Measurements from ENCODE around the gene KCNMB4. TPM values are rescaled to one million over a fixed set of nuclear protein-coding genes. Genes with fewer than 3 reads are reported as not detected.
A peak's percentile ranks its signal among the peaks of the same experiment; 100 is the strongest.

Gene KCNMB4
- total RNA-seq, 4 donors from 2014 or later: 4.0 to 7.2 (median 5.8) TPM

DNA sequence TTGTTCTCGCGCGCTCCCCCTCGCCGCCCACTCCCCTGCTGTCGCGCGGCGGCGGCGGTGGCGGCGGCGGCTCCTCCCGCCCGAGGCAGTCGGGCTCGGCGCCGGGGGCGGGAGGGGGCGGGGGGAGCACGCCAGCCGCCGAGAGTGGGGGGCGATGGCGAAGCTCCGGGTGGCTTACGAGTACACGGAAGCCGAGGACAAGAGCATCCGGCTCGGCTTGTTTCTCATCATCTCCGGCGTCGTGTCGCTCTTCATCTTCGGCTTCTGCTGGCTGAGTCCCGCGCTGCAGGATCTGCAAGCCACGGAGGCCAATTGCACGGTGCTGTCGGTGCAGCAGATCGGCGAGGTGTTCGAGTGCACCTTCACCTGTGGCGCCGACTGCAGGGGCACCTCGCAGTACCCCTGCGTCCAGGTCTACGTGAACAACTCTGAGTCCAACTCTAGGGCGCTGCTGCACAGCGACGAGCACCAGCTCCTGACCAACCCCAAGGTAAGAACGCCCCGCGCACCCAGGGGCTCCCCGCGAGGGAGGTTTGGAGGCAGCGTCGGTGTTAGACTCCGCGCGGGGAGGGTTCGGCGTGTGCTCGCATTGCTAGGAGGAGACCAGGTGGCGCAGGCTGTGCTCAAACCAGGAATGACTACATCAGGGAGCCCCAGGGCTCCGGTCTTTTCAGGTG is 629 bp downstream of the KCNMB4 start:
- ATAC-seq: peak; percentile 37
- no CpG with 5 or more reads among the region's 69 CpGs for WGBS, 2 donors (ENCODE audit: low coverage in 1 of 2)
- peaks cover 53% of the 10 kb centered on the region for H3K27me3 ChIP-seq
- no peaks in the 10 kb centered on the region for H3K36me3 ChIP-seq
- no peaks in the 10 kb centered on the region for H3K9me3 ChIP-seq
- peaks cover 0 to 23% (median 8%) of the 10 kb centered on the region in 3 donors for H3K4me1 ChIP-seq
- peak overlapping the region in 3 of 4 donors; percentile 55 to 71 (median 59) for H3K27ac ChIP-seq
- TF ChIP-seq POLR2A (IDR thresholded peaks at IDR 0.05) (no peak), EP300 (IDR thresholded peaks at IDR 0.05) (no peak)
- peak overlapping the region; percentile 47 to 80 for H3K4me3 ChIP-seq

DNA sequence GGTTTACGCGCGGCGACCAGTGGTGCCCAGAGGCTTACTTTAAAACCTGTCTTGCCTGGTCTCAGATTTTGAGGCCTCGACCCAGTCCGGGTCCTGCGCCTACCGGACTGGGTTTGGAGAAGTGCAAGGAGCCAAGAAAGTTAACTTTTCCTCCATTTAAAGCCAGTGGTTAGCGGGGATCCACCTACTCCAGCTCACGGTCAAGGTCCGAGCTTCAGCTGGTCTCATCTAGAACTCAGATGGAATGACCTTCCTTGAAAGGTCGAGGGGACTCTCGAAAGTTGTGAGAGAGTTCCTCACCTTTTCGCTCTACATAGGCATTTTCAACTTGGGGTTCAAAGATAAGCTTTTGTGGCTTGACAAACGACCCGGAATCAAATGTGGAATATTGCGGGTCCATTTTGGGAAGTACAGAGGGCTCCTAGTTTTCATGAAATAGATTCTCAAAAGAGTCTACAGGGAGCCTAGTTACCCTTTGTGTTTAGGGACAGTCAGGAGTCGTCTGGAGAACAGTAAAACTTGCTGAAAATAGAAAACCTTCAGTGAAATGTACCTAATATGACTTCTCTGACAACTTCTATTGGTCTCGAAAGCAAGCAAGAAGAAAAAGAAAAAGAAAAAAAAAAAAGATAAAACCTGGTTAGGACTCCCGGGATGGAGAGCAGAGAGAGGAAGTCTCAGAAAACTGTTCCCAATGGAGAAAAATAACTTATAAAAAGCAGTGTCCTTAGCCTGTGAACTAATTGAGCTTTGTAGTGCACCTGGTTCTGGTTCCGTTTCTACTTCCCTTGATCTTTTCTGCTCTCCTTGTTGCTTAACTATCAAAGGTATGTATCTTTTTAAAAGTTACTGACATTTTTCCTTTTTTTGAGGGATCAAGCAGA is 1.4 kb downstream of the KCNMB4 start:
- Histone ChIP-seq H3K4me3 (peak overlapping the region; percentile 47 to 80), H3K9me3 (no peaks in the 10 kb centered on the region), H3K27me3 (peaks cover 53% of the 10 kb centered on the region), H3K27ac (peak overlapping the region in 3 of 4 donors; percentile 28 to 71 (median 55)), H3K4me1 (peaks cover 0 to 23% (median 8%) of the 10 kb centered on the region in 3 donors), H3K36me3 (no peaks in the 10 kb centered on the region)
- no peak for ATAC-seq
- TF ChIP-seq POLR2A (IDR thresholded peaks at IDR 0.05) (no peak), EP300 (IDR thresholded peaks at IDR 0.05) (no peak), POLR2AphosphoS5 (IDR thresholded peaks at IDR 0.05) (no peak)
- TF ChIP-seq, protein P1, sequence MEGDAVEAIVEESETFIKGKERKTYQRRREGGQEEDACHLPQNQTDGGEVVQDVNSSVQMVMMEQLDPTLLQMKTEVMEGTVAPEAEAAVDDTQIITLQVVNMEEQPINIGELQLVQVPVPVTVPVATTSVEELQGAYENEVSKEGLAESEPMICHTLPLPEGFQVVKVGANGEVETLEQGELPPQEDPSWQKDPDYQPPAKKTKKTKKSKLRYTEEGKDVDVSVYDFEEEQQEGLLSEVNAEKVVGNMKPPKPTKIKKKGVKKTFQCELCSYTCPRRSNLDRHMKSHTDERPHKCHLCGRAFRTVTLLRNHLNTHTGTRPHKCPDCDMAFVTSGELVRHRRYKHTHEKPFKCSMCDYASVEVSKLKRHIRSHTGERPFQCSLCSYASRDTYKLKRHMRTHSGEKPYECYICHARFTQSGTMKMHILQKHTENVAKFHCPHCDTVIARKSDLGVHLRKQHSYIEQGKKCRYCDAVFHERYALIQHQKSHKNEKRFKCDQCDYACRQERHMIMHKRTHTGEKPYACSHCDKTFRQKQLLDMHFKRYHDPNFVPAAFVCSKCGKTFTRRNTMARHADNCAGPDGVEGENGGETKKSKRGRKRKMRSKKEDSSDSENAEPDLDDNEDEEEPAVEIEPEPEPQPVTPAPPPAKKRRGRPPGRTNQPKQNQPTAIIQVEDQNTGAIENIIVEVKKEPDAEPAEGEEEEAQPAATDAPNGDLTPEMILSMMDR (IDR thresholded peaks at IDR 0.05): no peak
- 18 to 53% methylated on average over 2 to 10 of the region's 21 CpGs for WGBS, 2 donors (ENCODE audit: low coverage in 1 of 2)

DNA sequence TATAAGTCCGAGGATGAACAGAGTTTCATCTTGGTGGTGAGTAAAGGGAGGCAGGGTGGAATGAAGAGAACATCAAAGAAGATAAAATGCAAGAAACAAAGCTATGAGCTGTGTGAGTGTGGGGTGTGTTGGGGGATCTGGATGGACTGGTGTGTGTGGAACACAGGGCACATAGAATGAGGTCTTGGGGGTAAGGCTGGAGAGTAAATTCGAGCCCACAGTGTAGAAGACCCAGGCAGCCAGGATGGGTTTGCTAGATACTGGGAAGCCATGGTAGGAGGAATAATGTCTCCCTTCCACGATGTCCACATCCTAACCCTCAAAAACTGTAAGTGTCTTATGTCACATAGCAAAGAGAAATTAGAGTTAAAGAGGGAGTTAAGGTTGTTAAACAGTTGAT is 6.8 kb downstream of the KCNMB4 start:
- TF ChIP-seq POLR2AphosphoS5 (IDR thresholded peaks at IDR 0.05): no peak
- TF ChIP-seq, protein P1 (IDR thresholded peaks at IDR 0.05): no peak
- Histone ChIP-seq H3K27me3 (peaks cover 7% of the 10 kb centered on the region), H3K4me1 (no peaks in the 10 kb centered on the region), H3K27ac (no peak overlapping the region), H3K9me3 (peaks cover 0 to 1% (median 0%) of the 10 kb centered on the region in 3 donors), H3K4me3 (no peak overlapping the region), H3K36me3 (no peaks in the 10 kb centered on the region)
- 88 to 94% methylated on average over 2 to 3 of the region's 3 CpGs for WGBS, 2 donors (ENCODE audit: low coverage in 1 of 2)
- no peak for ATAC-seq

DNA sequence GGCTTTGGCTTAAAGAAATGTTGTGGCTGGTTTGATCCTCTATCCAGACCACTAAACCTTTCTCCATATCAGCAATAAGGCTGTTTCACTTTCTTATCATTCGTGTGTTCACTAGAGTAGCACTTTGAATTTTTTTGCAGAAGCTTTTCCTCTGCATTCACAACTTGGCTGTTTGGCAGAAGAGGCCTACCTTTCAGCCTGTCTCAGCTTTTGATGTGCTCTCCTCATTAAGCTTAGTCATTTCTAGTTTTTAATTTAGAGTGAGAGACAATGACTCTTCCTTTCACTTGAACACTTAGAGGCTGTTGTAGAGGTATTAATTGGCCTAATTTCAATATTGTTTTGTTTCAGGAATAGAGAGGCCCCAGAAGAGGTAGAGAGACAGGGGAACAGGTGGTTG is 13.8 kb downstream of the KCNMB4 start:
- Histone ChIP-seq H3K9me3 (peaks cover 0 to 17% (median 0%) of the 10 kb centered on the region in 3 donors), H3K27ac (no peak overlapping the region), H3K36me3 (no peaks in the 10 kb centered on the region), H3K27me3 (peaks cover 4% of the 10 kb centered on the region), H3K4me3 (no peak overlapping the region), H3K4me1 (no peaks in the 10 kb centered on the region)
- no peak for TF ChIP-seq POLR2AphosphoS5 (IDR thresholded peaks at IDR 0.05)
- TF ChIP-seq, protein P1 (IDR thresholded peaks at IDR 0.05): no peak
- no peak for TF ChIP-seq POLR2A (IDR thresholded peaks at IDR 0.05)
- TF ChIP-seq EP300 (IDR thresholded peaks at IDR 0.05): no peak
- ATAC-seq: no peak
- 82% methylated on average over 1 of the region's 1 CpG; no CpG with 5 or more reads in 1 of the 2 donors for WGBS, 2 donors (ENCODE audit: low coverage in 1 of 2)

DNA sequence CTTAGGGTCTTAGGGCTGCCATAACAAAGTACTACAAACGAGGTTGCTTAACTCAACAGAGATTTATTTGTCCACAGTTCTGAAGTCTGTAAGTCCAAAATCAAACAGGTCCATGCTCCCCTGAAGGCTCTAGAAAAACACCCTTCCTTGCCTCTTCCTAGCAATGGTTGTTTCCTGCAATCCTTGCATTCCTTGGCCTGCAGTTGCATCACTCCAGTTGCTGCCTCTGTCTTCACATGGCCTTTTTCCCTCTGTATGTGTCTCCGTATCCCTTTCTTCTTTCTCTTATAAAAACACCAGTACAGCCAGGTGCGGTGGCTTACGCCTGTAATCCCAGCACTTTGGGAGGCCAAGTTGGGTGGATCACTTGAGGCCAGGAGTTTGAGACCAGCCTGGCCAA is 17.4 kb downstream of the KCNMB4 start:
- peaks cover 3% of the 10 kb centered on the region for H3K27me3 ChIP-seq
- 87 to 94% methylated on average over 2 to 3 of the region's 4 CpGs for WGBS, 2 donors (ENCODE audit: low coverage in 1 of 2)
- no peak for TF ChIP-seq POLR2AphosphoS5 (IDR thresholded peaks at IDR 0.05)
- no peaks in the 10 kb centered on the region for H3K36me3 ChIP-seq
- H3K27ac ChIP-seq: no peak overlapping the region
- ATAC-seq: no peak
- no peaks in the 10 kb centered on the region for H3K4me1 ChIP-seq
- H3K4me3 ChIP-seq: no peak overlapping the region
- H3K9me3 ChIP-seq: peaks cover 0 to 9% (median 0%) of the 10 kb centered on the region in 3 donors
